ENCODE data around the gene GEMIN7. TPM values are rescaled to one million over a fixed set of nuclear protein-coding genes. Genes with fewer than 3 reads are reported as not detected.

Gene GEMIN7
- total RNA-seq, 1 experiment from 2014 or later, result 35.5 TPM

DNA sequence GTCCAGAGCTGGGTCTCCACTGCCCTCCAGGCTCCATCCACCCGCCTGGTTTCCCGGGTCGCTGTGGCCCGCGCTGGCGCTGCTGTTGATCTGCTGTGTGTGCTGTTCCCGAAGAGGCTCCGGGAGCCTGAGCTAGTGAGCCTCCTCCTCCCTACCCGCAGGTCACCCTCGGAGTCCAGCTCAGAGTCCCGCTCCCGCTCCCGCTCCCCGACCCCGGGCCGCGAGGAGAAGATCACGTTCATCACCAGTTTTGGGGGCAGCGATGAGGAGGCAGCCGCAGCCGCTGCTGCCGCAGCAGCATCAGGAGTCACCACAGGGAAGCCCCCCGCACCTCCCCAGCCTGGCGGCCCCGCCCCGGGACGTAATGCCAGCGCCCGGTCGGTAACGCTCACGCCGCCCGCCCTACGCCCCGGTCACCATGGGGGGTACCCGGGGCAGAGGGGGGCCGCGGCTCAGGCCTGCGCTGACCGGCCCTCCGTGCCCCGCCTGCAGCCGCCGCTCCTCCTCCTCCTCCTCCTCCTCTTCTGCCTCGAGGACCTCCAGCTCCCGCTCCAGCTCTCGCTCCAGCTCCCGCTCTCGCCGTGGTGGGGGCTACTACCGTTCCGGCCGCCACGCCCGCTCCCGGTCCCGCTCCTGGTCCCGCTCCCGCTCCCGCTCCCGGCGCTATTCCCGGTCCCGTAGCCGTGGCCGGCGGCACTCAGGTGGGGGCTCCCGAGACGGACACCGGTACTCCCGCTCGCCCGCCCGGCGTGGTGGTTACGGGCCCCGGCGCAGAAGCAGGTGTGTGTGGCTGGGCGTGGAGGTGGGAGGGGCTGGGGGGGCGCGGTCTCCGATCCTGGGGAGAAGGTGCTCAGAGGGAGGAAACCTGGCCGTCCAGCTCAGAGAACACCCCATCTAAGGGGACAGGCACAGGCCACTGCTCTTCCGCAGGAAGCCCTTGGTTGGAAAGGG, 14.9 kb upstream of the GEMIN7 start:
- no peaks in the 10 kb centered on the region for H3K9me3 ChIP-seq (ENCODE audit: low read length)
- peaks cover 24% of the 10 kb centered on the region for H3K36me3 ChIP-seq (ENCODE audit: low read depth, low read length)
- ATAC-seq, result no peak
- H3K9ac ChIP-seq (ENCODE audit: low read length), result no peak overlapping the region
- H3K4me2 ChIP-seq (ENCODE audit: low read length), result no peak overlapping the region
- H3K4me3 ChIP-seq (ENCODE audit: low read length), result no peak overlapping the region
- no peaks in the 10 kb centered on the region for H3K27me3 ChIP-seq (ENCODE audit: low read length)
- H3K9me2 ChIP-seq (replicated peaks; ENCODE audit: low read length), result no peaks in the 10 kb centered on the region
- H4K20me1 ChIP-seq (ENCODE audit: low read length), result no peaks in the 10 kb centered on the region
- TF ChIP-seq EZH2 (IDR thresholded peaks at IDR 0.05; ENCODE audit: low read length, unreplicated experiment) (no peak), EZH2phosphoT487 (IDR thresholded peaks at IDR 0.05; ENCODE audit: borderline replicate concordance, low read length) (no peak)
- TF ChIP-seq, protein P1, sequence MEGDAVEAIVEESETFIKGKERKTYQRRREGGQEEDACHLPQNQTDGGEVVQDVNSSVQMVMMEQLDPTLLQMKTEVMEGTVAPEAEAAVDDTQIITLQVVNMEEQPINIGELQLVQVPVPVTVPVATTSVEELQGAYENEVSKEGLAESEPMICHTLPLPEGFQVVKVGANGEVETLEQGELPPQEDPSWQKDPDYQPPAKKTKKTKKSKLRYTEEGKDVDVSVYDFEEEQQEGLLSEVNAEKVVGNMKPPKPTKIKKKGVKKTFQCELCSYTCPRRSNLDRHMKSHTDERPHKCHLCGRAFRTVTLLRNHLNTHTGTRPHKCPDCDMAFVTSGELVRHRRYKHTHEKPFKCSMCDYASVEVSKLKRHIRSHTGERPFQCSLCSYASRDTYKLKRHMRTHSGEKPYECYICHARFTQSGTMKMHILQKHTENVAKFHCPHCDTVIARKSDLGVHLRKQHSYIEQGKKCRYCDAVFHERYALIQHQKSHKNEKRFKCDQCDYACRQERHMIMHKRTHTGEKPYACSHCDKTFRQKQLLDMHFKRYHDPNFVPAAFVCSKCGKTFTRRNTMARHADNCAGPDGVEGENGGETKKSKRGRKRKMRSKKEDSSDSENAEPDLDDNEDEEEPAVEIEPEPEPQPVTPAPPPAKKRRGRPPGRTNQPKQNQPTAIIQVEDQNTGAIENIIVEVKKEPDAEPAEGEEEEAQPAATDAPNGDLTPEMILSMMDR (conservative IDR thresholded peaks at IDR 0.05; ENCODE audit: low read depth, low read length), result no peak
- no peak overlapping the region for H3K27ac ChIP-seq (ENCODE audit: low read length)
- H3F3A ChIP-seq (ENCODE audit: low read length, unreplicated experiment), result no peaks in the 10 kb centered on the region
- H2AFZ ChIP-seq (ENCODE audit: low read length), result no peak overlapping the region
- ChIA-PET POLR2A (ENCODE audit: unreplicated experiment) (no interaction called here), CTCF (no interaction called here)
- no peaks in the 10 kb centered on the region for H3K4me1 ChIP-seq (ENCODE audit: insufficient read depth, low read length)
- BruUV-seq (replicated peaks), result no TSS peak
- intact Hi-C loops (cut with micrococcal nuclease), result no loop called here
- H3K79me2 ChIP-seq (ENCODE audit: low read length), result no peaks in the 10 kb centered on the region
- no peak for DNase-seq

DNA sequence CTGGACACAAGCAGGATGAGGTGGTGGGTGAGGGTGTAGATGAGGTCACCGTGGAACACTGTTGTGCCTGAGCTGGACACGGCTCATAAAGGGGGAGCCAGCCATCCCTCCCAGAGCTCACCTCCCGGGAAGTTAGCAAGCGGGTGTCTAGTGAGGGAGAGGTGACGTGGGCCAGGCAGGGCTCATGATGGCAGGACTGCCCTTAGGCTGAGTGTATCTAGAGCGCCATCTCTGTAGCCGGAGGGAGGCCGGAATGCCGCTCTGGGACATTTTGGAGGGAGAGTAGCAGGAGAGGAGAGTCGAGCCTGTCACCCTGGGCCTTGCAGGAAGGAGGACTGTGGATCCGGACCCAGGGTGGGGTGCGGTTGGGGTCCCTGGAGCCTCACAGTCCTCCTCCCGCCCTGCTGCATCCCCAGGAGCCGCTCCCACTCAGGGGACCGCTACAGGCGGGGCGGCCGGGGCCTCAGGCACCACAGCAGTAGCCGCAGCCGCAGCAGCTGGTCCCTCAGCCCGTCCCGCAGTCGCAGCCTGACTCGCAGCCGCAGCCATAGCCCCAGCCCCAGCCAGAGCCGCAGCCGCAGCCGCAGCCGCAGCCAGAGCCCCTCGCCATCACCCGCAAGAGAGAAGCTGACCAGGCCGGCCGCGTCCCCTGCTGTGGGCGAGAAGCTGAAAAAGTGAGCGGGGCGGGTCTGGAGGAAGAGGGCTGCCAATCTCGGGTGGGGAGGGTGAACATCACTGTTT, 12.0 kb upstream of the GEMIN7 start:
- no peaks in the 10 kb centered on the region for H4K20me1 ChIP-seq (ENCODE audit: low read length)
- ChIA-PET POLR2A (ENCODE audit: unreplicated experiment) (no interaction called here), CTCF (no interaction called here)
- no TSS peak for BruUV-seq (replicated peaks)
- H3K4me2 ChIP-seq (ENCODE audit: low read length), result no peak overlapping the region
- intact Hi-C loops (cut with micrococcal nuclease), result no loop called here
- ATAC-seq (no peak), DNase-seq (no peak)
- H3K4me3 ChIP-seq (ENCODE audit: low read length), result no peak overlapping the region
- H3K79me2 ChIP-seq (ENCODE audit: low read length), result no peaks in the 10 kb centered on the region
- H3K9me2 ChIP-seq (replicated peaks; ENCODE audit: low read length), result no peaks in the 10 kb centered on the region
- no peaks in the 10 kb centered on the region for H3K4me1 ChIP-seq (ENCODE audit: insufficient read depth, low read length)
- no peak overlapping the region for H3K27ac ChIP-seq (ENCODE audit: low read length)
- H3K9me3 ChIP-seq (ENCODE audit: low read length), result no peaks in the 10 kb centered on the region
- no peak overlapping the region for H2AFZ ChIP-seq (ENCODE audit: low read length)
- H3K9ac ChIP-seq (ENCODE audit: low read length), result no peak overlapping the region
- H3K27me3 ChIP-seq (ENCODE audit: low read length), result no peaks in the 10 kb centered on the region
- TF ChIP-seq, protein P1 (conservative IDR thresholded peaks at IDR 0.05; ENCODE audit: low read depth, low read length), result no peak
- TF ChIP-seq EZH2phosphoT487 (IDR thresholded peaks at IDR 0.05; ENCODE audit: borderline replicate concordance, low read length), result no peak
- no peak for TF ChIP-seq EZH2 (IDR thresholded peaks at IDR 0.05; ENCODE audit: low read length, unreplicated experiment)
- H3F3A ChIP-seq (ENCODE audit: low read length, unreplicated experiment), result no peaks in the 10 kb centered on the region
- peaks cover under 1% of the 10 kb centered on the region; the same call in 1 of the 2 replicates for H3K36me3 ChIP-seq (ENCODE audit: low read depth, low read length)

All from PC-3 (cell line).